Loucy (cell line): ENCODE results near the gene PAX5.

ENCODE experiments used
- H2AFZ ChIP-seq: fragments of 200-600 bp; sonication (generic); 2 replicates; pipeline ENCODE4 v1.6.0; 2016; ENCODE audit warnings: antibody characterized with exemption, mild to moderate bottlenecking, low read length, moderate library complexity
- H3F3A ChIP-seq: fragments of 200-600 bp; 2 replicates; pipeline ENCODE4 v1.6.0; 2016; ENCODE audit warnings: antibody characterized with exemption, low read depth, mild to moderate bottlenecking
- H3K27me3 ChIP-seq: fragments of 200-600 bp; sonication (generic); 2 replicates; pipeline ENCODE4 v1.6.1; 2014; ENCODE audit warnings: low read length, mild to moderate bottlenecking; ENCODE audit not compliant: insufficient read depth, poor library complexity, severe bottlenecking
- H3K36me3 ChIP-seq: fragments of 200-600 bp; sonication (generic); 2 replicates; pipeline ENCODE4 v1.6.1; 2016; ENCODE audit warnings: low read length; ENCODE audit not compliant: insufficient read depth
- H3K4me1 ChIP-seq: fragments of 200-600 bp; sonication (generic); 2 replicates; pipeline ENCODE4 v1.5.1; 2014; ENCODE audit warnings: low read length, mild to moderate bottlenecking; ENCODE audit not compliant: insufficient read depth, poor library complexity, severe bottlenecking
- H3K4me2 ChIP-seq: fragments of 200-600 bp; sonication (generic); 2 replicates; pipeline ENCODE4 v1.6.0; 2014; ENCODE audit warnings: antibody characterized with exemption, low read length, low read depth, mild to moderate bottlenecking; ENCODE audit not compliant: poor library complexity, severe bottlenecking
- H3K4me3 ChIP-seq: fragments of 200-600 bp; sonication (generic); 2 replicates; pipeline ENCODE4 v1.5.1; 2014; ENCODE audit warnings: low read length, mild to moderate bottlenecking, mixed read lengths; ENCODE audit not compliant: poor library complexity, severe bottlenecking
- H3K79me2 ChIP-seq: fragments of 200-600 bp; sonication (generic); 2 replicates; pipeline ENCODE4 v1.6.1; 2014; ENCODE audit warnings: low read length; ENCODE audit not compliant: insufficient read depth
- H3K9ac ChIP-seq: fragments of 200-600 bp; sonication (generic); 2 replicates; pipeline ENCODE4 v1.6.0; 2014; ENCODE audit warnings: mild to moderate bottlenecking, low read depth, low read length, moderate library complexity; ENCODE audit not compliant: poor library complexity, severe bottlenecking
- H3K9me2 ChIP-seq: fragments of 200-600 bp; sonication (generic); replicated peaks from 2 replicates; pipeline ENCODE4 v1.6.1; 2016; ENCODE audit warnings: low read depth, low read length, mixed read lengths
- H3K9me3 ChIP-seq: fragments of 200-600 bp; sonication (generic); 2 replicates; pipeline ENCODE4 v1.6.1; 2014; ENCODE audit warnings: mild to moderate bottlenecking, antibody characterized with exemption, low read length, low read depth; ENCODE audit not compliant: insufficient read depth
- H4K20me1 ChIP-seq: fragments of 200-600 bp; sonication (generic); 2 replicates; pipeline ENCODE4 v1.6.0; 2014; ENCODE audit warnings: antibody characterized with exemption, low read length, mild to moderate bottlenecking; ENCODE audit not compliant: insufficient read depth, poor library complexity, severe bottlenecking
- CTCF ChIP-seq: fragments of 200-600 bp; sonication (generic); conservative IDR thresholded peaks from 2 replicates; pipeline ENCODE4 v1.5.1; 2014; ENCODE audit warnings: mild to moderate bottlenecking, antibody characterized with exemption, low read length
- EZH2phosphoT487 ChIP-seq: fragments of 200-600 bp; IDR thresholded peaks from 2 replicates; pipeline ENCODE4 v1.6.1; 2018; ENCODE audit warnings: antibody characterized with exemption, mild to moderate bottlenecking, moderate library complexity, borderline replicate concordance

Gene PAX5

DNA sequence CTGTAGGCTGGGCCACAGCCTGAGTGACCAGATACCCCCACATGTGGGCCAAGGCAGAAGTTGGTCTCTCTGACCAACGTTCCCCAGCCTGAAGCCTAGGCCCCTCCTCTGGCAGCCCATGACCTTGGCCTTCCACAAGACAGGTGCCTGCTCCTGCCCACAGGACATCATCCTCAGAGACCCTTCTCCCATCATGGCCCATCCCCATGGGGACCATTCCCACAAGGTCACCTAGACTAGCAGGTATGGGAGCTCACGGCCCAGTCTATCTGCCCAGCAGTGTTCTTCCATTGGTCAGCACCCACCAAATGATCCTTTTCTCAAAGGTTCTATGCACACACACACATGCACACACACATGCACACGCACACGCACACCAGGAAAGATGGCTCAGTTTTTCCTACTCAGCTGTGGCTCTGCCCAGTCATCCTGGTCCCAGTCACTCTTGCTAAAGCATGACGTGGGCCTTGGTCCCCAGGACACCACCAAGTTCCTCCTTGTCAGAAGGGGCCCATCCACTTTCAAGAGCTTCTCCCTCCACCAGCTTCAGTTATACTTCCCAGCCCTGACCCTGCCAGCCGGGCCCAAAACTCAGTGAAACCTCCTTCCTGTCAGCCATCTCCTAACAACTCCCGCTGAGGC, 65.4 kb downstream of the PAX5 start:
- TF ChIP-seq CTCF = no peak
- TF ChIP-seq EZH2phosphoT487 = no peak
- Histone ChIP-seq H3K79me2 (no peaks in the 10 kb centered on the region), H3K4me3 (no peak overlapping the region), H2AFZ (no peak overlapping the region), H3K27me3 (no peaks in the 10 kb centered on the region), H4K20me1 (no peaks in the 10 kb centered on the region), H3K4me1 (no peaks in the 10 kb centered on the region), H3F3A (no peaks in the 10 kb centered on the region), H3K9me3 (no peaks in the 10 kb centered on the region), H3K9ac (no peak overlapping the region), H3K9me2 (no peaks in the 10 kb centered on the region), H3K36me3 (no peaks in the 10 kb centered on the region), H3K4me2 (no peak overlapping the region)

- Histone ChIP-seq H3K79me2 (no peaks in the 10 kb centered on the region), H3K4me3 (no peak overlapping the region), H3K9me2 (no peaks in the 10 kb centered on the region), H3K9ac (no peak overlapping the region), H3K36me3 (no peaks in the 10 kb centered on the region), H3F3A (no peaks in the 10 kb centered on the region), H3K4me1 (no peaks in the 10 kb centered on the region), H3K27me3 (no peaks in the 10 kb centered on the region), H4K20me1 (no peaks in the 10 kb centered on the region), H3K9me3 (no peaks in the 10 kb centered on the region), H3K4me2 (no peak overlapping the region), H2AFZ (no peak overlapping the region)
- TF ChIP-seq EZH2phosphoT487 = no peak
- TF ChIP-seq CTCF = no peak
Measured at GRCh38 chr9:36967997-36968396, 66.1 kb downstream of the PAX5 start.

- TF ChIP-seq EZH2phosphoT487 (no peak), CTCF (no peak)
- Histone ChIP-seq H3K9ac (no peak overlapping the region), H3K4me2 (no peak overlapping the region), H4K20me1 (no peaks in the 10 kb centered on the region), H3F3A (no peaks in the 10 kb centered on the region), H2AFZ (no peak overlapping the region), H3K79me2 (no peaks in the 10 kb centered on the region), H3K9me2 (no peaks in the 10 kb centered on the region), H3K4me1 (no peaks in the 10 kb centered on the region), H3K4me3 (no peak overlapping the region), H3K27me3 (no peaks in the 10 kb centered on the region), H3K36me3 (no peaks in the 10 kb centered on the region), H3K9me3 (no peaks in the 10 kb centered on the region)
Measured at GRCh38 chr9:36966371-36967097, 67.5 kb downstream of the PAX5 start.
